ENCODE measurements around the gene CIDEC. TPM values are rescaled to one million over a fixed set of nuclear protein-coding genes. Genes with fewer than 3 reads are reported as not detected.

Gene CIDEC
- total RNA-seq, 4 donors from 2014 or later = 0.35 to 12.4 (median 1.6) TPM; not detected in 1

DNA sequence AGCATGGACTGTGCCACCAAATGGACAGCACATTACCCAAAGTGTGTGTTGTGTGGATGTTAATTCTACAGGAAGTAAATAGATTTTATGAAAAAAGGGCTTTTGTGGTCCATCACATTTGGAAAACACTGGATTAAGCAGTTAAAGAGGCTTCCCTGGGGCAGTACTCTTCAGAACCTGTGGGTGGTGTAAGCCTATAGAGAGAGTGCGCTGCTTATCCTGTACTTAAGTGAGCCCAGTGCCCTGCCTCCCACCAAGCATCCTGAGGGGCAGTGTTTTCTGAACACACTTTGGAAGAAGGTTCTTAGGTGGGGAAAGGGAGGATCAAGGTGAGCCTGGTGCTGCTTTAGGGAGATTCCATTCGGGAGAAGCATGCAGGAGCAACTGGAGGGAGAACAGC is 59.1 kb downstream of the CIDEC start:
- no peak for ATAC-seq

DNA sequence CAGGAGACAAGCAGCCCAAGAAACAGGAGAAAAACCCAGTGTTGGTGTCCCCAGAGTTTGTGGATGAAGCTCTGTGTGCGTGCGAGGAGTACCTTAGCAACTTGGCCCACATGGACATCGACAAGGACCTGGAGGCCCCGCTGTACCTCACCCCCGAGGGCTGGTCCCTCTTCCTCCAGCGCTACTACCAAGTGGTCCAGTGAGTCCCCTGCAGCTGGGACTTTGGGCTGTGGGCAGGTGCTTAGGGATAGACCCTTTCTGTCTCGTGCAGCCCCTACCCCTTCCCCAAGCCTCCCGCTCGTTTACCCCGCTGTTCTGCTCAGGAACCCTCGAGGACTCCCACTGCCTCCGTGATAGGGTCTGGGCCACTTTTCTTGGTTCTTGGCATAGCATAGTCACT is 59.5 kb downstream of the CIDEC start:
- Histone ChIP-seq H3K4me3 (no peak overlapping the region), H3K36me3 (peaks cover 0 to 25% of the 10 kb centered on the region in 2 donors), H3K27me3 (no peaks in the 10 kb centered on the region), H3K9me3 (no peaks in the 10 kb centered on the region), H3K27ac (no peak overlapping the region), H3K4me1 (no peaks in the 10 kb centered on the region)
- WGBS, 2 donors (ENCODE audit: low coverage in 1 of 2) = 63 to 71% methylated on average over 3 to 6 of the region's 12 CpGs
- TF ChIP-seq, protein P1, sequence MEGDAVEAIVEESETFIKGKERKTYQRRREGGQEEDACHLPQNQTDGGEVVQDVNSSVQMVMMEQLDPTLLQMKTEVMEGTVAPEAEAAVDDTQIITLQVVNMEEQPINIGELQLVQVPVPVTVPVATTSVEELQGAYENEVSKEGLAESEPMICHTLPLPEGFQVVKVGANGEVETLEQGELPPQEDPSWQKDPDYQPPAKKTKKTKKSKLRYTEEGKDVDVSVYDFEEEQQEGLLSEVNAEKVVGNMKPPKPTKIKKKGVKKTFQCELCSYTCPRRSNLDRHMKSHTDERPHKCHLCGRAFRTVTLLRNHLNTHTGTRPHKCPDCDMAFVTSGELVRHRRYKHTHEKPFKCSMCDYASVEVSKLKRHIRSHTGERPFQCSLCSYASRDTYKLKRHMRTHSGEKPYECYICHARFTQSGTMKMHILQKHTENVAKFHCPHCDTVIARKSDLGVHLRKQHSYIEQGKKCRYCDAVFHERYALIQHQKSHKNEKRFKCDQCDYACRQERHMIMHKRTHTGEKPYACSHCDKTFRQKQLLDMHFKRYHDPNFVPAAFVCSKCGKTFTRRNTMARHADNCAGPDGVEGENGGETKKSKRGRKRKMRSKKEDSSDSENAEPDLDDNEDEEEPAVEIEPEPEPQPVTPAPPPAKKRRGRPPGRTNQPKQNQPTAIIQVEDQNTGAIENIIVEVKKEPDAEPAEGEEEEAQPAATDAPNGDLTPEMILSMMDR (IDR thresholded peaks at IDR 0.05) = no peak
- TF ChIP-seq POLR2AphosphoS5 (IDR thresholded peaks at IDR 0.05) = no peak
- ATAC-seq = no peak

More for the DNA sequence above, 59.1 kb downstream of the CIDEC start:
- Histone ChIP-seq H3K9me3 (no peaks in the 10 kb centered on the region), H3K4me1 (no peaks in the 10 kb centered on the region), H3K27ac (no peak overlapping the region), H3K36me3 (peaks cover 0 to 25% of the 10 kb centered on the region in 2 donors), H3K27me3 (no peaks in the 10 kb centered on the region), H3K4me3 (no peak overlapping the region)
- TF ChIP-seq EP300 (IDR thresholded peaks at IDR 0.05) = no peak
- TF ChIP-seq, protein P1 (IDR thresholded peaks at IDR 0.05) = peak in 1 of 4 experiments; percentile 23
- no peak for TF ChIP-seq POLR2A (IDR thresholded peaks at IDR 0.05)
- TF ChIP-seq POLR2AphosphoS5 (IDR thresholded peaks at IDR 0.05) = no peak
- WGBS, 2 donors (ENCODE audit: low coverage in 1 of 2) = 75% methylated on average over 2 of the region's 2 CpGs; no CpG with 5 or more reads in 1 of the 2 donors

DNA sequence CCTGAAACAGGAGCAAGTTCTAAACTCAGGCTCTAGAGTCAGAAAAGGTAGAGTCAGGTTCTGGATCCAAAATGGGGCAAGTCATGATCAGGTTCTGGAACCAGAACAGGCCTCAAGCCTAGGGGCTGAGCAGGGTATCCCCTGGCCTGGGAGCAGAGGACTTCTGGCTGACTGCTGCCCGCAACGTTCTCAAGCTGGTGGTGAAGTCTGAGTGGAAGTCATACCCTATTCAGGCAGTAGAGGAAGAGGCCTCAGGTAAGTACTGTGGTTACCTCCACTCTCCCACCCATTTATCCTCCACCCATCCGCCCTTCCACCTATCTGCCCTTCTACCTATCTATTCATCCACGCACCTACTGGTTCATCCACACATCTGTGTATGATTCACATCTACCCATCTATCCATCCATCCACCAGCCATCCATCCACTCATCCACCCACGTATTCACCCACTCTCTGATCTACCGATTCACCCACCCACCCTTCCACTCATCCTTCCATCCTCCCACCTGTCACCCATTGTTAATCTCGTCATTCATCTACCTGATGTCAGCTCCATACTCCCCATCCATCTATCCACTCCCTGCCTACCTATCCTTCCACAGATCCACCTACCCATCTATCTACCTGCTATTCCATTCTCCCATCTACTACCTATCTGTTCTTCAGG is 61.3 kb downstream of the CIDEC start:
- TF ChIP-seq, protein P1 (IDR thresholded peaks at IDR 0.05) = no peak
- TF ChIP-seq POLR2AphosphoS5 (IDR thresholded peaks at IDR 0.05) (no peak), EP300 (IDR thresholded peaks at IDR 0.05) (no peak), POLR2A (IDR thresholded peaks at IDR 0.05) (no peak)
- no peak overlapping the region for H3K4me3 ChIP-seq
- H3K27me3 ChIP-seq = no peaks in the 10 kb centered on the region
- peaks cover 0 to 40% of the 10 kb centered on the region in 2 donors for H3K36me3 ChIP-seq
- no peak for ATAC-seq
- WGBS, 2 donors (ENCODE audit: low coverage in 1 of 2) = 75 to 90% methylated on average over 1 to 6 of the region's 7 CpGs
- no peak overlapping the region for H3K27ac ChIP-seq
- no peaks in the 10 kb centered on the region for H3K4me1 ChIP-seq
- H3K9me3 ChIP-seq = no peaks in the 10 kb centered on the region

DNA sequence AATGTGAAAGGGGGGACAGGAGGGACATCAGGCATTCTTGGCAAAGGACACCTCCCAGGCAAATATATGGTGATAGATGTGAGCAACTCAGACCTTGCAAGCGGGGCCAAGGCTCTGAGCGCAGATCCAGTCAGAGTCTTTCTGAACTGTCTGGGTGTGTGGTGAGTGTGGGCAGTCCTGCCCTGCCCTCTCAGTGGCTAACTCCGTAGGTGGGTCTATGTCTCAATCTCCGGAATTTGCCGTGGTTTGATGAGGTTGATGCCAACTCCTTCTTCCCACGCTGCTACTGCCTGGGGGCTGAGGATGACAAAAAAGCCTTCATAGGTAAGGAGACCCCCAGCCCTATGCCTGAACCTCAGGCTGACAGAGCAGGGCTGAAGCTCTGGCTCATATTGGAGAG is 62.6 kb downstream of the CIDEC start:
- Histone ChIP-seq H3K4me1 (no peaks in the 10 kb centered on the region), H3K9me3 (no peaks in the 10 kb centered on the region), H3K4me3 (no peak overlapping the region), H3K27ac (no peak overlapping the region), H3K27me3 (no peaks in the 10 kb centered on the region), H3K36me3 (peaks cover 0 to 51% of the 10 kb centered on the region in 2 donors)
- 100% methylated on average over 5 of the region's 6 CpGs; no CpG with 5 or more reads in 1 of the 2 donors for WGBS, 2 donors (ENCODE audit: low coverage in 1 of 2)
- ATAC-seq = no peak
- no peak for TF ChIP-seq POLR2AphosphoS5 (IDR thresholded peaks at IDR 0.05)
- TF ChIP-seq POLR2A (IDR thresholded peaks at IDR 0.05) = no peak
- TF ChIP-seq, protein P1 (IDR thresholded peaks at IDR 0.05) = no peak
- no peak for TF ChIP-seq EP300 (IDR thresholded peaks at IDR 0.05)

Small RNA genes lying within 50 kb of the gene (small RNA-seq; reads per million reads assigned to genes)
- 0 reads per million in 4 donors for gene RNU6-882P

Other genes starting within 250 kb of the CIDEC start
- gene MTMR14, start 230.7 kb downstream of the CIDEC start, total RNA-seq = 10 to 100 TPM; 17.3 to 25.3 (median 24.2) TPM
- gene CPNE9, start 176.4 kb downstream of the CIDEC start, total RNA-seq = 1 to 10 TPM in 1 of 4 donors, not detected in 3; 1.1 TPM
- 10 to 100 TPM; 18.0 to 25.4 (median 21.6) TPM for gene BRPF1, start 148.5 kb downstream of the CIDEC start, total RNA-seq
- 10 to 100 TPM; 22.1 to 33.8 (median 25.9) TPM for gene OGG1, start 130.3 kb downstream of the CIDEC start, total RNA-seq
- gene CAMK1, start 110.3 kb downstream of the CIDEC start, total RNA-seq = 10 to 100 TPM; 54.5 to 81.3 (median 69.7) TPM
- gene TADA3, start 87.8 kb downstream of the CIDEC start, total RNA-seq = 10 to 100 TPM; 54.6 to 82.2 (median 66.0) TPM
- 100 to 1,000 TPM; 157 to 203 (median 171) TPM for gene ARPC4, start 87.2 kb downstream of the CIDEC start, total RNA-seq
- gene TTLL3, start 70.0 kb downstream of the CIDEC start, total RNA-seq = 10 to 100 TPM in 3 of 4 donors, 1 to 10 TPM in 1; 6.2 to 71.3 (median 29.5) TPM
- 10 to 100 TPM; 23.7 to 43.1 (median 32.6) TPM for gene RPUSD3, start 36.2 kb downstream of the CIDEC start, total RNA-seq
- gene JAGN1, start 10.4 kb upstream of the CIDEC start, total RNA-seq = 10 to 100 TPM; 23.4 to 39.3 (median 31.7) TPM
- gene IL17RE, start 22.6 kb upstream of the CIDEC start, total RNA-seq = under 1 TPM; 0.47 to 0.85 (median 0.79) TPM
- 10 to 100 TPM; 31.0 to 64.0 (median 52.8) TPM for gene IL17RC, start 36.8 kb upstream of the CIDEC start, total RNA-seq
- gene CRELD1, start 53.6 kb upstream of the CIDEC start, total RNA-seq = 10 to 100 TPM; 54.3 to 80.0 (median 64.6) TPM
- gene PRRT3, start 72.2 kb upstream of the CIDEC start, total RNA-seq = 1 to 10 TPM; 1.3 to 3.6 (median 2.7) TPM
- gene EMC3, start 106.6 kb upstream of the CIDEC start, total RNA-seq = 10 to 100 TPM; 38.8 to 81.6 (median 73.9) TPM
- 1 to 10 TPM in 3 of 4 donors, under 1 TPM in 1; 0.96 to 7.3 (median 4.1) TPM for gene FANCD2, start 146.2 kb upstream of the CIDEC start, total RNA-seq
- gene FANCD2OS, start 228.0 kb upstream of the CIDEC start, total RNA-seq = under 1 TPM in 1 of 4 donors, not detected in 3; 0.77 TPM
- 100 to 1,000 TPM; 121 to 155 (median 139) TPM for gene BRK1, start 235.4 kb upstream of the CIDEC start, total RNA-seq